DND-41 (cell line): Measurements from ENCODE around the gene ARMC9.

ENCODE experiments used
- ATAC-seq: fragments of 200-7000 bp; cut with Tn5 transposase; 3 replicates; pipeline ENCODE4 v1.9.1; 2021; ENCODE audit warnings: low read depth; ENCODE audit not compliant: insufficient read depth
- DNase-seq: peaks from one replicate; pipeline ENCODE4 v3.0.0-alpha.2; 2020
- H2AFZ ChIP-seq: 2 replicates; pipeline ENCODE4 v1.6.0; 2012; ENCODE audit warnings: low read depth, low read length
- H3K27ac ChIP-seq: 2 replicates; pipeline ENCODE4 v1.5.1; 2012; ENCODE audit warnings: low read length, inconsistent platforms
- H3K27me3 ChIP-seq: fragments of 200-600 bp; sonication (generic); 2 replicates; pipeline ENCODE4 v1.6.0; 2012; ENCODE audit warnings: low read length, mild to moderate bottlenecking, inconsistent platforms; ENCODE audit not compliant: insufficient read depth, poor library complexity
- H3K36me3 ChIP-seq: 2 replicates; pipeline ENCODE4 v1.5.1; 2012; ENCODE audit warnings: low read length, inconsistent platforms; ENCODE audit not compliant: insufficient read depth
- H3K4me1 ChIP-seq: 2 replicates; pipeline ENCODE4 v1.5.1; 2012; ENCODE audit warnings: mild to moderate bottlenecking, low read length; ENCODE audit not compliant: insufficient read depth
- H3K4me2 ChIP-seq: 2 replicates; pipeline ENCODE4 v1.6.0; 2012; ENCODE audit warnings: mild to moderate bottlenecking, moderate library complexity, low read length, inconsistent platforms; ENCODE audit not compliant: insufficient read depth
- H3K4me3 ChIP-seq, 2 experiments: fragments of 200-600 bp in 1 of 2; shearing (Covaris generic) in 1 of 2; 2 replicates each; pipeline ENCODE4 v1.5.1; 2012 to 2016; ENCODE audit warnings: inconsistent platforms in 2 of 2, low read length in 2 of 2, mild to moderate bottlenecking in 2 of 2, low read depth in 1 of 2, moderate library complexity in 1 of 2
- H3K79me2 ChIP-seq: 2 replicates; pipeline ENCODE4 v1.6.0; 2012; ENCODE audit warnings: low read length, inconsistent platforms; ENCODE audit not compliant: insufficient read depth
- H3K9ac ChIP-seq: 2 replicates; pipeline ENCODE4 v1.6.0; 2012; ENCODE audit warnings: low read depth, mild to moderate bottlenecking, inconsistent platforms, low read length, moderate library complexity
- H3K9me3 ChIP-seq: 2 replicates; pipeline ENCODE4 v1.5.1; 2012; ENCODE audit warnings: low read length, moderate library complexity, mild to moderate bottlenecking, inconsistent platforms; ENCODE audit not compliant: insufficient read depth, severe bottlenecking
- H4K20me1 ChIP-seq: 2 replicates; pipeline ENCODE4 v1.6.0; 2012; ENCODE audit warnings: low read length; ENCODE audit not compliant: insufficient read depth
- CTCF ChIP-seq: IDR thresholded peaks from 2 replicates; pipeline ENCODE4 v1.5.1; 2012; ENCODE audit warnings: borderline replicate concordance, low read length, moderate library complexity, mild to moderate bottlenecking; ENCODE audit not compliant: poor library complexity, severe bottlenecking; ENCODE audit errors: extremely low read depth
- EZH2 ChIP-seq: IDR thresholded peaks from 3 replicates; pipeline ENCODE4 v1.6.1; 2012; ENCODE audit warnings: borderline replicate concordance, low read depth, mild to moderate bottlenecking, moderate library complexity, low read length, inconsistent platforms; ENCODE audit not compliant: severe bottlenecking

The ARMC9 gene

GRCh38 chr2:231219289-231219688, 20.9 kb downstream of the ARMC9 start:
- peaks cover 3% of the 10 kb centered on the region; the same call in 1 of the 2 replicates for H3K4me1 ChIP-seq
- no peaks in the 10 kb centered on the region for H3K9me3 ChIP-seq
- no peaks in the 10 kb centered on the region for H3K27me3 ChIP-seq
- no peak overlapping the region for H3K4me2 ChIP-seq
- H3K9ac ChIP-seq: no peak overlapping the region
- no peak overlapping the region for H3K27ac ChIP-seq
- H3K4me3 ChIP-seq: no peak overlapping the region
- H3K79me2 ChIP-seq: no peaks in the 10 kb centered on the region
- H4K20me1 ChIP-seq: no peaks in the 10 kb centered on the region
- DNase-seq (no peak), ATAC-seq (0 out of 3 replicates have a peak, but pooled peaks have one; percentile 37)
- no peaks in the 10 kb centered on the region for H3K36me3 ChIP-seq
- TF ChIP-seq CTCF (no peak), EZH2 (no peak)
- no peak overlapping the region for H2AFZ ChIP-seq

GRCh38 chr2:231221761-231222160, 23.3 kb downstream of the ARMC9 start:
- H3K9ac ChIP-seq: no peak overlapping the region
- no peak for ATAC-seq

GRCh38 chr2:231222318-231223000, 24.0 kb downstream of the ARMC9 start:
- ATAC-seq (no peak), DNase-seq (no peak)
- no peaks in the 10 kb centered on the region for H3K36me3 ChIP-seq
- no peak overlapping the region for H3K4me3 ChIP-seq
- H2AFZ ChIP-seq: no peak overlapping the region
- no peaks in the 10 kb centered on the region for H3K9me3 ChIP-seq
- no peaks in the 10 kb centered on the region for H4K20me1 ChIP-seq
- no peaks in the 10 kb centered on the region for H3K79me2 ChIP-seq
- no peak for TF ChIP-seq EZH2
- no peak for TF ChIP-seq CTCF
- H3K4me2 ChIP-seq: no peak overlapping the region
- no peaks in the 10 kb centered on the region for H3K27me3 ChIP-seq
- H3K9ac ChIP-seq: no peak overlapping the region
- H3K27ac ChIP-seq: no peak overlapping the region
- peaks cover 4% of the 10 kb centered on the region for H3K4me1 ChIP-seq

More at GRCh38 chr2:231221761-231222160, 23.3 kb downstream of the ARMC9 start:
- peaks cover 3% of the 10 kb centered on the region; the same call in 1 of the 2 replicates for H3K4me1 ChIP-seq
- no peak for DNase-seq
- TF ChIP-seq EZH2 (no peak), CTCF (no peak)
- H4K20me1 ChIP-seq: no peaks in the 10 kb centered on the region
- no peaks in the 10 kb centered on the region for H3K27me3 ChIP-seq
- H3K79me2 ChIP-seq: no peaks in the 10 kb centered on the region
- no peak overlapping the region for H3K4me2 ChIP-seq
- no peaks in the 10 kb centered on the region for H3K36me3 ChIP-seq
- no peaks in the 10 kb centered on the region for H3K9me3 ChIP-seq
- H2AFZ ChIP-seq: no peak overlapping the region
- H3K4me3 ChIP-seq: no peak overlapping the region
- no peak overlapping the region for H3K27ac ChIP-seq
